Activated CD8-positive, alpha-beta T cell treated with anti-CD3 and anti-CD28 coated beads for 36 hours (primary cell): ENCODE measurements around the gene ZNF625. TPM values are rescaled to one million over a fixed set of nuclear protein-coding genes. Genes with fewer than 3 reads are reported as not detected.

ENCODE experiments used
- ATAC-seq: fragments of 200-7000 bp; cut with Tn5 transposase; one replicate; pipeline ENCODE4 v1.10.0; 2021; ENCODE audit warnings: mild to moderate bottlenecking, moderate library complexity
- CTCF ChIA-PET: fragments of 350-600 bp; sonication (Branson Sonifier 250); formaldehyde crosslinking; loops from one replicate; lab custom pipeline; 2021; ENCODE audit warnings: antibody characterized with exemption; lab: Charles Lee
- POLR2A ChIA-PET: fragments of 350-600 bp; sonication (Branson Sonifier 250); formaldehyde crosslinking; loops from one replicate; lab custom pipeline; 2021; ENCODE audit warnings: antibody characterized with exemption; lab: Charles Lee
- DNase-seq: peaks from one replicate; pipeline ENCODE4 v3.0.0-alpha.2; 2020
- H3K27ac Mint-ChIP-seq: one replicate; pipeline ENCODE4 v1.8.0; 2021; ENCODE audit warnings: mild to moderate bottlenecking, mixed read lengths
- H3K27me3 Mint-ChIP-seq: one replicate; pipeline ENCODE4 v1.8.0; 2021; ENCODE audit warnings: mixed read lengths
- H3K36me3 Mint-ChIP-seq: one replicate; pipeline ENCODE4 v1.8.0; 2021; ENCODE audit warnings: low read depth, mixed read lengths
- H3K4me1 Mint-ChIP-seq: one replicate; pipeline ENCODE4 v1.8.0; 2021; ENCODE audit warnings: low read depth, mixed read lengths
- H3K4me3 Mint-ChIP-seq: one replicate; pipeline ENCODE4 v1.8.0; 2021; ENCODE audit warnings: mild to moderate bottlenecking, moderate library complexity, mixed read lengths
- H3K9me3 Mint-ChIP-seq: one replicate; pipeline ENCODE4 v1.8.0; 2021; ENCODE audit warnings: mixed read lengths
- CTCF ChIP-seq: fragments of 200-600 bp; IDR thresholded peaks from one replicate; pipeline ENCODE4 v1.8.0; 2022; ENCODE audit warnings: antibody characterized with exemption, mild to moderate bottlenecking
- intact Hi-C: fragments of 100-400 bp; cut with micrococcal nuclease; formaldehyde crosslinking; loops from one replicate; pipeline ENCODE4 v1.10.0; 2022
- total RNA-seq, 2 experiments: library from RNA; stranded (reverse); gene quantifications; one replicate each; pipeline ENCODE4 v1.2.3, GENCODE V29; 2021

Gene ZNF625
- total RNA-seq, 2 experiments from 2014 or later: 3.9 to 4.6 TPM

DNA sequence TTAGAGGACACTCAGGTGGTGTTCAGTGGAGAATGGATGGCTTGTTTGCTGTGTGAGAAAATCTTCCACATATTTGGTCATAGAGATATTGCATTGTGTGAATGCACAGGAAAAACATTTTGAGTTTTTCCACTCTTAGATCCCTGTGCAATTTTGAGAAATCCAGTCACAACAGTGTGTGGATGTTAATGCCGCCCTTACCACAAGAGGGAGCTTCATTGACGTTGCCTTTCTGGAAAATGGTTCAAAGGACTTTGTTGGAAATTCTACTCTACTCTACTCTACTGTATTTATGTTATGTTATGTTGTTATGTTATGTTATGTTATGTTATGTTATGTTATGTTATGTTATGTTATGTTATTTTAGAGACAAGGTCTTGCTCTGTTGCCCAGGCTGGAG is 29.8 kb downstream of the ZNF625 start:
- H3K27me3 Mint-ChIP-seq: no peaks in the 10 kb centered on the region
- H3K9me3 Mint-ChIP-seq: peaks cover 11% of the 10 kb centered on the region
- no peak for ATAC-seq
- H3K36me3 Mint-ChIP-seq: peaks cover 12% of the 10 kb centered on the region
- H3K4me3 Mint-ChIP-seq: no peak overlapping the region
- H3K27ac Mint-ChIP-seq: no peak overlapping the region
- peak; percentile 31 for DNase-seq
- POLR2A ChIA-PET: interaction anchor here (0.6 to 1.6 kb wide), 2 partner anchors 9 to 18 kb away, joined by 3 to 6 read pairs; no protein-coding TSS in a partner anchor
- peak; percentile 49 for TF ChIP-seq CTCF
- CTCF ChIA-PET: interaction anchor here (0.9 to 2.0 kb wide), 8 partner anchors 12 to 202 kb away, joined by 3 to 9 read pairs (median 4); partner anchors contain the start of gene ZNF20
- peaks cover 4% of the 10 kb centered on the region for H3K4me1 Mint-ChIP-seq
- intact Hi-C loops: no loop called here

DNA sequence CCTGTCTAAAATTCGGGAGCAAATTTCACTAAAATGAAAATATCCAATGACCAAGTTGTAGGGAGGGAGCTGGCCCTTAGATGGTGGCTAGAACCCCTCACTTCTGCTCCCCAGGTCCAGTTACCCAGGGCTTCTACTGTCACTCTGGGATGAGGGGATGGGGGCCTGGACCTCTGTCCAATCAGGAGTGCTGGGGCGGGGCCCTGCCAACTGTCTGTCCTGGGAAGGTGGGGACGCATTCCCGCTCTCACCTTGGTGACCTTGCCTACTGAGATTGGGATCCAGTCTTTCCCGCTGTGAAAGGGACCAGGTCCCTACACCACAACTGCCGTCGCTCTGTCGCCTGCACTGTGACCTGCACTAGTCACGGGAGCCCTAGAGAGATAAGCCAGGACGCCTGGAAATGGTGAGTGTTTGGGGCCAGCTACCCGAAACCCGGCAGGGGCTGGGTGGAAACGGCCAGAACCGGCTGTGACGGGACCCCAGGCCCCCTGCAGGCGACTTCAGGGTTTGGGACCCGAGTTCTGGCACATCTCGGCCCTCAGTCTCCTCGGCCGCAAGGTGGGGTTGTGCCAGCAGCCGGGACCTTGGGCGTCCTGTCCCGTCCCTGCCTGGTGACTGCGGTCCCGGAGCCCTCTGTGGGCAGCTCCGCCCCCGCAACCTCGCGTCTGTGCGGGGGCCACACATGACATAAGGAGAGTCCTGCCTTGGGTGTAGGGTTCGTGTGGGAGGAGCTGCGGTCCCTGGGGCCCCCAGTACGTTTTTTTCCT is 39.1 kb downstream of the ZNF625 start:
- H3K4me3 Mint-ChIP-seq: no peak overlapping the region
- DNase-seq: no peak
- H3K4me1 Mint-ChIP-seq: peaks cover 18% of the 10 kb centered on the region

DNA sequence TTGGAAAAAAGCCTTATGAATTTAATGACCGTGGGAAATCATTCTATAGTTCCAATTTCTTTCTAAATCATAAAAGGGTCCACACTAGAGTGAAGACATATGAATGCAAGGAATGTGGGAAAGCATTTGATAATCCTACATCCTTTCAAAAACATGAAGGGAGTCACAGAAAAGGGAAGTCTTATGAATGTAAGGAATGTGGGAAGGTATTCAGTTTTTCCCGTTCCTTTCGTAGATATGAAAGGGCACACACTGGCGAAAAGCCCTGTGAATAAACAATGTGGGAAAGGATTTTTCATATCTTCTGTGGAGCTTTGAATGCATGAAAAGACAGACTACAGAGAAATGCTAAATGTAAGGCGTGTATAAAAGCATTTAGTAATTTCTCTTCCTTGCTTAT is 43.4 kb downstream of the ZNF625 start:
- no peaks in the 10 kb centered on the region for H3K27me3 Mint-ChIP-seq
- H3K9me3 Mint-ChIP-seq: peaks cover 27% of the 10 kb centered on the region
- no peak for ATAC-seq
- H3K27ac Mint-ChIP-seq: peak overlapping the region; percentile 30
- H3K36me3 Mint-ChIP-seq: peaks cover 50% of the 10 kb centered on the region
- CTCF ChIA-PET: interaction anchor here (0.8 to 1.0 kb wide), 3 partner anchors 14 to 233 kb away, joined by 3 to 4 read pairs (median 3); no protein-coding TSS in a partner anchor
- DNase-seq: no peak
- intact Hi-C loops: no loop called here
- H3K4me3 Mint-ChIP-seq: no peak overlapping the region
- TF ChIP-seq CTCF: no peak
- peaks cover 29% of the 10 kb centered on the region for H3K4me1 Mint-ChIP-seq
- POLR2A ChIA-PET: interaction anchor here (1.0 to 1.2 kb wide), 5 partner anchors 9 to 125 kb away, joined by 3 to 4 read pairs (median 3); partner anchors contain the start of genes ZNF20 and ZNF878

More for the DNA sequence above, 39.1 kb downstream of the ZNF625 start:
- peaks cover 10% of the 10 kb centered on the region for H3K9me3 Mint-ChIP-seq
- ChIA-PET CTCF (no interaction called here), POLR2A (interaction anchor here (1.0 to 1.8 kb wide), 2 partner anchors 9 to 58 kb away, joined by 3 to 6 read pairs; no protein-coding TSS in a partner anchor)
- ATAC-seq: no peak
- H3K27me3 Mint-ChIP-seq: no peaks in the 10 kb centered on the region
- H3K27ac Mint-ChIP-seq: no peak overlapping the region
- H3K36me3 Mint-ChIP-seq: peaks cover 21% of the 10 kb centered on the region
- intact Hi-C loops: no loop called here
- TF ChIP-seq CTCF: no peak

- DNase-seq (peak; percentile 49), ATAC-seq (peak; percentile 92)
- Mint-ChIP-seq H3K4me1 (peaks cover 29% of the 10 kb centered on the region), H3K27ac (peak overlapping the region; percentile 30), H3K4me3 (no peak overlapping the region), H3K36me3 (peaks cover 50% of the 10 kb centered on the region), H3K9me3 (peaks cover 27% of the 10 kb centered on the region), H3K27me3 (no peaks in the 10 kb centered on the region)
- intact Hi-C loops: no loop called here
- ChIA-PET CTCF (interaction anchor here (1.0 to 2.4 kb wide), 3 partner anchors 22 to 232 kb away, joined by 3 to 8 read pairs (median 4); no protein-coding TSS in a partner anchor), POLR2A (interaction anchor here (1.0 to 1.2 kb wide), 4 partner anchors 9 to 125 kb away, joined by 3 to 4 read pairs (median 4); partner anchors contain the start of gene ZNF20)
- TF ChIP-seq CTCF: no peak
These were observed 43.8 kb downstream of the ZNF625 start for GRCh38 chr19:12112701-12113100.
